ENCODE results near the gene TM7SF2.

Gene TM7SF2

GRCh38 chr11:65111744-65112545, at the start of gene TM7SF2:
Gene TM7SF2, plus strand, starts transcription at chr11:65111872. Its CDS starts 144 bp downstream, at chr11:65112016.
- peak; percentile 98 for DNase-seq (ENCODE audit: low spot score)
- no peak for TF ChIP-seq CTCF (IDR thresholded peaks at IDR 0.05; ENCODE audit: extremely low read depth, missing control alignments)

- no peak for TF ChIP-seq CTCF (IDR thresholded peaks at IDR 0.05; ENCODE audit: extremely low read depth, missing control alignments)
- DNase-seq (ENCODE audit: low spot score) = no peak
Observed at GRCh38 chr11:65063532-65063931, 48.1 kb upstream of the TM7SF2 start.

- TF ChIP-seq CTCF (IDR thresholded peaks at IDR 0.05; ENCODE audit: extremely low read depth, missing control alignments) = no peak
- no peak for DNase-seq (ENCODE audit: low spot score)
Observed at GRCh38 chr11:65064847-65065240, 46.8 kb upstream of the TM7SF2 start.

- no peak for DNase-seq (ENCODE audit: low spot score)
Observed at GRCh38 chr11:65065851-65066250, 45.8 kb upstream of the TM7SF2 start.

GRCh38 chr11:65066315-65066714, 45.4 kb upstream of the TM7SF2 start:
- no peak for DNase-seq (ENCODE audit: low spot score)
- no peak for TF ChIP-seq CTCF (IDR thresholded peaks at IDR 0.05; ENCODE audit: extremely low read depth, missing control alignments)

More at GRCh38 chr11:65065851-65066250, 45.8 kb upstream of the TM7SF2 start:
- no peak for TF ChIP-seq CTCF (IDR thresholded peaks at IDR 0.05; ENCODE audit: extremely low read depth, missing control alignments)

- no peak for DNase-seq (ENCODE audit: low spot score)
- TF ChIP-seq CTCF (IDR thresholded peaks at IDR 0.05; ENCODE audit: extremely low read depth, missing control alignments) = no peak
Observed at GRCh38 chr11:65066805-65067291, 44.8 kb upstream of the TM7SF2 start.

GRCh38 chr11:65067446-65067845, 44.2 kb upstream of the TM7SF2 start:
- DNase-seq (ENCODE audit: low spot score) = peak; percentile 54
- no peak for TF ChIP-seq CTCF (IDR thresholded peaks at IDR 0.05; ENCODE audit: extremely low read depth, missing control alignments)
